Smooth muscle cell (in vitro differentiated cells): ENCODE measurements around the gene TM4SF18. TPM values are rescaled to one million over a fixed set of nuclear protein-coding genes. Genes with fewer than 3 reads are reported as not detected.
"Not testable (repeated sequence)": the region's sequence is repeated elsewhere in the genome, so short reads cannot be mapped to it uniquely, and the experiment has no call there.

Experiments used
- DNase-seq: peaks from one replicate; lab custom pipeline; 2025; ENCODE audit not compliant: unreplicated experiment; lab: John Stamatoyannopoulos, UW
- H2AFZ ChIP-seq: fragments of 200-600 bp; sonication (generic); 2 replicates; pipeline ENCODE4 v1.6.0; 2016; ENCODE audit warnings: antibody characterized with exemption, low read depth, mild to moderate bottlenecking
- H3F3A ChIP-seq: fragments of 200-600 bp; sonication (generic); 2 replicates; pipeline ENCODE4 v1.6.0; 2017; ENCODE audit warnings: antibody characterized with exemption, low read depth
- H3K27ac ChIP-seq: fragments of 200-600 bp; sonication (generic); 2 replicates; pipeline ENCODE4 v1.5.1; 2016; ENCODE audit warnings: low read depth, mild to moderate bottlenecking
- H3K27me3 ChIP-seq: fragments of 200-600 bp; sonication (generic); 2 replicates; pipeline ENCODE4 v1.6.1; 2016; ENCODE audit warnings: low read depth, mild to moderate bottlenecking
- H3K36me3 ChIP-seq: fragments of 200-600 bp; sonication (generic); 2 replicates; pipeline ENCODE4 v1.5.1; 2016; ENCODE audit warnings: low read depth
- H3K4me1 ChIP-seq: fragments of 200-600 bp; sonication (generic); 2 replicates; pipeline ENCODE4 v1.5.1; 2016; ENCODE audit warnings: low read depth
- H3K4me2 ChIP-seq: fragments of 200-600 bp; sonication (generic); 2 replicates; pipeline ENCODE4 v1.6.0; 2016; ENCODE audit warnings: mild to moderate bottlenecking
- H3K4me3 ChIP-seq: fragments of 200-600 bp; sonication (generic); 2 replicates; pipeline ENCODE4 v1.5.1; 2016; ENCODE audit warnings: mild to moderate bottlenecking
- H3K79me2 ChIP-seq: fragments of 200-600 bp; sonication (generic); 2 replicates; pipeline ENCODE4 v1.6.0; 2016; ENCODE audit warnings: low read depth, mild to moderate bottlenecking
- H3K9ac ChIP-seq: fragments of 200-600 bp; sonication (generic); 2 replicates; pipeline ENCODE4 v1.6.0; 2016; ENCODE audit warnings: low read depth
- H3K9me3 ChIP-seq: fragments of 200-600 bp; sonication (generic); replicated peaks from 2 replicates; pipeline ENCODE4 v1.5.1; 2016; ENCODE audit warnings: low read depth
- H4K20me1 ChIP-seq: fragments of 200-600 bp; sonication (generic); 2 replicates; pipeline ENCODE4 v1.6.0; 2016; ENCODE audit warnings: low read depth
- WGBS: methylation state at CpG from one replicate; pipeline ENCODE4 v1.1.7; 2016; ENCODE audit warnings: low lambda C conversion rate; 5-methylcytosine and 5-hydroxymethylcytosine counted together
- polyA plus RNA-seq: library from polyadenylated mRNA; unstranded; fragments of >200 nt; fragmentation: Nextera tagmentation; extraction: Ambion mirVana; gene quantifications from 2 replicates; pipeline ENCODE4 v1.2.1, GENCODE V29; 2016
- total RNA-seq: library from RNA; depleted of rRNA; stranded (reverse); fragments of >200 nt; gene quantifications from 2 replicates; pipeline ENCODE4 v1.2.3, GENCODE V29; 2014
- TF ChIP-seq, protein P1 (sequence below): fragments of 200-600 bp; sonication (generic); IDR thresholded peaks from 2 replicates; pipeline ENCODE4 v1.5.1; 2017; ENCODE audit warnings: borderline replicate concordance, mild to moderate bottlenecking, antibody characterized with exemption; ENCODE audit not compliant: insufficient read depth, poor library complexity, severe bottlenecking

Gene TM4SF18
- total and polyA plus RNA-seq, 2 experiments from 2014 or later = 0.37 to 0.40 TPM

DNA sequence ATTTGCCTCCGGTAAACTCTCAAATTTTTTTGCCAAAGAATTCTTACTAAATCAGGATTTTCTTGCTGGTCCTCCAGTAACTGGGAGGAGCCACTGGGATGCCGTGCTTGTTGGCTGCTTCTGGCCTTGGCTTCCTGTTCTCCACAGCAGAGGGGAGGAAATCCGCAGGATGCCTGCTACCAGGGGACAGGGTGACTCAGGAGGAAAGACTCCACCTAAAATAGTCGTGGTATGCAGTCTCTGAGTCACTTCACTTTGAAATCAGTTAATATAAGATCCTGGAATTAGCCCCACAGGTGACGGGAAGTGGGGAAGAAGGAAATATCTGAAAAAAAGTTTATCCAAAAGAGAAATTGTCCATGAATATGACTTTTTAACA is 6.5 kb upstream of the TM4SF18 start:
- H3K9me3 ChIP-seq = no peaks in the 10 kb centered on the region
- no peaks in the 10 kb centered on the region for H4K20me1 ChIP-seq
- no peaks in the 10 kb centered on the region for H3K79me2 ChIP-seq
- DNase-seq = peak; percentile 9
- no peak overlapping the region for H3K4me3 ChIP-seq
- no peaks in the 10 kb centered on the region for H3F3A ChIP-seq
- peak overlapping the region; percentile 61 for H3K4me2 ChIP-seq
- H3K27ac ChIP-seq = peak overlapping the region; percentile 87
- TF ChIP-seq, protein P1, sequence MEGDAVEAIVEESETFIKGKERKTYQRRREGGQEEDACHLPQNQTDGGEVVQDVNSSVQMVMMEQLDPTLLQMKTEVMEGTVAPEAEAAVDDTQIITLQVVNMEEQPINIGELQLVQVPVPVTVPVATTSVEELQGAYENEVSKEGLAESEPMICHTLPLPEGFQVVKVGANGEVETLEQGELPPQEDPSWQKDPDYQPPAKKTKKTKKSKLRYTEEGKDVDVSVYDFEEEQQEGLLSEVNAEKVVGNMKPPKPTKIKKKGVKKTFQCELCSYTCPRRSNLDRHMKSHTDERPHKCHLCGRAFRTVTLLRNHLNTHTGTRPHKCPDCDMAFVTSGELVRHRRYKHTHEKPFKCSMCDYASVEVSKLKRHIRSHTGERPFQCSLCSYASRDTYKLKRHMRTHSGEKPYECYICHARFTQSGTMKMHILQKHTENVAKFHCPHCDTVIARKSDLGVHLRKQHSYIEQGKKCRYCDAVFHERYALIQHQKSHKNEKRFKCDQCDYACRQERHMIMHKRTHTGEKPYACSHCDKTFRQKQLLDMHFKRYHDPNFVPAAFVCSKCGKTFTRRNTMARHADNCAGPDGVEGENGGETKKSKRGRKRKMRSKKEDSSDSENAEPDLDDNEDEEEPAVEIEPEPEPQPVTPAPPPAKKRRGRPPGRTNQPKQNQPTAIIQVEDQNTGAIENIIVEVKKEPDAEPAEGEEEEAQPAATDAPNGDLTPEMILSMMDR = no peak
- H3K4me1 ChIP-seq = peaks cover 8% of the 10 kb centered on the region
- H3K27me3 ChIP-seq = no peaks in the 10 kb centered on the region
- no peak overlapping the region for H2AFZ ChIP-seq
- peak overlapping the region; percentile 44 for H3K9ac ChIP-seq
- H3K36me3 ChIP-seq = no peaks in the 10 kb centered on the region
- WGBS = 0% methylated on average over 5 of the region's 5 CpGs

DNA sequence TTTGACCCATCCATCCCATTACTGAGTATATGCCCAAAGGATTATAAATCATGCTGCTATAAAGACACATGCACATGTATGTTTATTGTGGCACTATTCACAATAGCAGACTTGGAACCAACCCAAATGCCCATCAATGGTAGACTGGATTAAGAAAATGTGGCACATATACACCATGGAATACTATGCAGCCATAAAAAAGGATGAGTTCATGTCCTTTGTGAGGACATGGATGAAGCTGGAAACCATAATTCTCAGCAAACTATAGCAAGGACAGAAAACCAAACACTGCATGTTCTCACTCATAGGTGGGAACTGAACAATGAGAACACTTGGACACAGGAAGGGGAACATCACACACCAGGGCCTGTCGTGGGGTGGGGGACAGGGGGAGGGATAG is 4.0 kb upstream of the TM4SF18 start:
- H3K4me2 ChIP-seq = not testable (repeated sequence)

DNA sequence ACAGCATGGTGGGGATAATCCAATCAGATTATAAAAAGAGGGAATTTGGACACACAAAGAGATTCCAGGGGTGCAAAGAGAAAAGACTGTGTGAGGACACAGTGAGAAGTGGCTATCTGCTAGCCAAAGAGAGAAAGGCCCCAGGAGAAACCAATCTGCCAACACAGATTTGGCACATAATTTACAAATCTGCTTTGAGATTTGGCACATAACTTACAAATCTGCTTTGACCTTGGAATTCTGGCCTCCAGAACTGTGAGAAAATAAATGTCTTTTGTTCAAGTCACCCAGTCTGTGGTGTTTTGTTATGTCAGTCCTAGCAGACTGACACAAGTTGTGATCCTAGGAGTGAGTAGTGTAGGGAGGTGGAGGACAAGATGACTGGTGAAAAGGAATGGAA is 3.5 kb upstream of the TM4SF18 start:
- TF ChIP-seq, protein P1 = no peak
- no peak overlapping the region for H3K9ac ChIP-seq
- no peak for DNase-seq
- no peak overlapping the region for H3K27ac ChIP-seq
- no peaks in the 10 kb centered on the region for H3K36me3 ChIP-seq
- no peak overlapping the region for H3K4me3 ChIP-seq
- H3K79me2 ChIP-seq = no peaks in the 10 kb centered on the region
- peaks cover 9% of the 10 kb centered on the region for H3F3A ChIP-seq
- peaks cover 26% of the 10 kb centered on the region for H3K4me1 ChIP-seq
- H3K9me3 ChIP-seq = no peaks in the 10 kb centered on the region
- no peaks in the 10 kb centered on the region for H3K27me3 ChIP-seq
- H2AFZ ChIP-seq = no peak overlapping the region
- H4K20me1 ChIP-seq = no peaks in the 10 kb centered on the region
- no peak overlapping the region for H3K4me2 ChIP-seq

More for the DNA sequence above, 4.0 kb upstream of the TM4SF18 start:
- not testable (repeated sequence) for H3K9ac ChIP-seq, H3K4me3 ChIP-seq, H3K27ac ChIP-seq, H3K27me3 ChIP-seq, H4K20me1 ChIP-seq, DNase-seq, H3K36me3 ChIP-seq, H2AFZ ChIP-seq, H3K9me3 ChIP-seq, H3F3A ChIP-seq, H3K79me2 ChIP-seq
- 86% methylated on average over 1 of the region's 1 CpG for WGBS
- H3K4me1 ChIP-seq = peaks cover 20% of the 10 kb centered on the region

DNA sequence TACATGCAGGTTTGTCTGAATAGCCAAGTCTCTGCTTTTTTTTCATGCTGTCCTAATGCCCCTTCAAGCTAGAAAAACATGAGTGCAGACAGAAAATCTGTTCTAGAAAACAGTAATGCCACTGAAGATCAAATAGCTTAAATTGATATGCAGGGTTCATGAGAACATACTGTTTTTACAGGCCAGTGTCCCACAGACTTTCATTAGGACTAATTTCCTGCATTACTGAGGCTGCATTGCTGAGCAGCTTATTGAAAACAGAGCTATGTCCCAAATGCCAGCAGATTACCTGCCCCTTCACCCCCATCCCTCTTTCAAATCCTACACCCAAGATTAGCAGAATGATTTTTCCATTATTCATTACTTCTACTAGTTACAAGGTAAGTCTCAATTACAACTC is 665 bp downstream of the TM4SF18 start:
- no peak overlapping the region for H3K4me3 ChIP-seq
- H3K36me3 ChIP-seq = no peaks in the 10 kb centered on the region
- no peak for DNase-seq
- H3K4me2 ChIP-seq = peak overlapping the region; percentile 53
- H4K20me1 ChIP-seq = no peaks in the 10 kb centered on the region
- H2AFZ ChIP-seq = no peak overlapping the region
- no peak overlapping the region for H3K9ac ChIP-seq
- H3K79me2 ChIP-seq = no peaks in the 10 kb centered on the region
- H3F3A ChIP-seq = peaks cover 9% of the 10 kb centered on the region
- H3K27me3 ChIP-seq = no peaks in the 10 kb centered on the region
- peaks cover 18% of the 10 kb centered on the region for H3K4me1 ChIP-seq
- H3K27ac ChIP-seq = peak overlapping the region; percentile 41
- TF ChIP-seq, protein P1 = no peak
- no peaks in the 10 kb centered on the region for H3K9me3 ChIP-seq
